LNCAP (cell line): ENCODE results near the gene RP2.

Experiments used
- CTCF ChIP-seq: fragments of 450-650 bp; IDR thresholded peaks from 2 replicates; pipeline ENCODE4 v1.5.1; 2017; ENCODE audit warnings: mild to moderate bottlenecking

The RP2 gene

GRCh38 chrX:46805270-46805669 is 31.6 kb upstream of the RP2 start:
- no peak for TF ChIP-seq CTCF

GRCh38 chrX:46811121-46811520 is 25.7 kb upstream of the RP2 start:
- TF ChIP-seq CTCF: no peak

GRCh38 chrX:46812445-46812844 is 24.4 kb upstream of the RP2 start:
- no peak for TF ChIP-seq CTCF

- TF ChIP-seq CTCF: no peak
Observed at GRCh38 chrX:46814966-46815365, 21.9 kb upstream of the RP2 start.

GRCh38 chrX:46819136-46819535 is 17.7 kb upstream of the RP2 start:
- TF ChIP-seq CTCF: no peak

- no peak for TF ChIP-seq CTCF
Observed at GRCh38 chrX:46820391-46821100, 16.3 kb upstream of the RP2 start.

- no peak for TF ChIP-seq CTCF
Observed at GRCh38 chrX:46823481-46823880, 13.4 kb upstream of the RP2 start.
